PC-9 (cell line): ENCODE results near the gene TP53TG5. TPM values are rescaled to one million over a fixed set of nuclear protein-coding genes. Genes with fewer than 3 reads are reported as not detected.

Experiments
- BruUV-seq: library from RNA; stranded (reverse); fragments of 400-500 nt; replicated peaks from 2 replicates; lab custom pipeline; 2021; lab: Mats Ljungman, UMichigan
- CTCF ChIA-PET: fragments of 300-600 bp; sonication (Branson Sonifier 250); formaldehyde crosslinking; loops from one replicate; lab custom pipeline; 2022; ENCODE audit warnings: antibody characterized with exemption; lab: Charles Lee
- POLR2A ChIA-PET: fragments of 300-600 bp; sonication (Branson Sonifier 250); formaldehyde crosslinking; loops from one replicate; lab custom pipeline; 2022; ENCODE audit warnings: antibody characterized with exemption; ENCODE audit not compliant: unreplicated experiment; lab: Charles Lee
- DNase-seq, 2 experiments: peaks; one replicate each; pipeline versions ENCODE4 v3.0.0 to v3.0.0-alpha.2; 2015 to 2022; ENCODE audit warnings: mixed read lengths in 1 of 2
- H2AFZ ChIP-seq: fragments of 200-600 bp; sonication (generic); 2 replicates; pipeline ENCODE4 v1.8.1; 2017; ENCODE audit warnings: antibody characterized with exemption
- H3F3A ChIP-seq: fragments of 200-600 bp; sonication (generic); 2 replicates; pipeline ENCODE4 v1.8.1; 2017; ENCODE audit warnings: antibody characterized with exemption, mild to moderate bottlenecking, low read depth; ENCODE audit not compliant: insufficient read depth
- H3K27ac ChIP-seq: fragments of 200-600 bp; sonication (generic); 2 replicates; pipeline ENCODE4 v1.6.1; 2016; ENCODE audit warnings: mixed run types
- H3K27me3 ChIP-seq: fragments of 200-600 bp; sonication (generic); 2 replicates; pipeline ENCODE4 v1.6.1; 2016; ENCODE audit warnings: low read depth, mixed run types; ENCODE audit not compliant: insufficient read depth
- H3K36me3 ChIP-seq: fragments of 200-600 bp; sonication (generic); 2 replicates; pipeline ENCODE4 v1.6.1; 2016; ENCODE audit warnings: low read depth, mixed run types
- H3K4me1 ChIP-seq: fragments of 200-600 bp; sonication (generic); replicated peaks from 2 replicates; pipeline ENCODE4 v1.6.1; 2016; ENCODE audit warnings: mixed run types; ENCODE audit not compliant: insufficient read depth
- H3K4me2 ChIP-seq: fragments of 200-600 bp; sonication (generic); 2 replicates; pipeline ENCODE4 v1.6.1; 2017; ENCODE audit warnings: mixed run types
- H3K4me3 ChIP-seq: fragments of 200-600 bp; sonication (generic); 2 replicates; pipeline ENCODE4 v1.6.1; 2016; ENCODE audit warnings: mixed run types
- H3K79me2 ChIP-seq: fragments of 200-600 bp; sonication (generic); 2 replicates; pipeline ENCODE4 v1.6.1; 2017; ENCODE audit warnings: low read depth, mixed run types
- H3K9me2 ChIP-seq: fragments of 200-600 bp; sonication (generic); 2 replicates; pipeline ENCODE4 v1.8.1; 2017; ENCODE audit warnings: mild to moderate bottlenecking; ENCODE audit not compliant: insufficient read depth
- H3K9me3 ChIP-seq: fragments of 200-600 bp; sonication (generic); 2 replicates; pipeline ENCODE4 v1.8.1; 2016; ENCODE audit warnings: low read depth; ENCODE audit not compliant: insufficient read depth
- H4K20me1 ChIP-seq: fragments of 200-600 bp; sonication (generic); 2 replicates; pipeline ENCODE4 v1.8.1; 2017; ENCODE audit not compliant: insufficient read depth
- CTCF ChIP-seq: fragments of 200-600 bp; sonication (generic); conservative IDR thresholded peaks from 2 replicates; pipeline ENCODE4 v1.6.1; 2017; ENCODE audit warnings: mixed run types, antibody characterized with exemption, mild to moderate bottlenecking, moderate library complexity
- EZH2 ChIP-seq: fragments of 200-600 bp; sonication (generic); IDR thresholded peaks from 2 replicates; pipeline ENCODE4 v1.8.0; 2017; ENCODE audit warnings: antibody characterized with exemption, low read depth
- intact Hi-C: fragments of 100-400 bp; cut with micrococcal nuclease; formaldehyde crosslinking; loops from one replicate; pipeline ENCODE4 v1.10.0; 2022; ENCODE audit not compliant: unreplicated experiment
- total RNA-seq: library from RNA; stranded (reverse); gene quantifications from 2 replicates; pipeline ENCODE4 v1.2.3, GENCODE V29; 2021

Gene TP53TG5
- total RNA-seq, 1 experiment from 2014 or later: not detected

- H3K9me3 ChIP-seq: no peaks in the 10 kb centered on the region
- H2AFZ ChIP-seq: no peak overlapping the region
- BruUV-seq: no TSS peak
- no peak overlapping the region for H3K27ac ChIP-seq
- no peaks in the 10 kb centered on the region for H4K20me1 ChIP-seq
- POLR2A ChIA-PET: interaction anchor here (0.6 kb wide), 1 partner anchor 539 kb away, joined by 4 read pairs; no protein-coding TSS in a partner anchor
- H3K36me3 ChIP-seq: 0 out of 2 replicates have a peak, but pooled peaks cover 19% of the 10 kb centered on the region
- peak in 1 of 2 experiments; percentile 23 for DNase-seq
- CTCF ChIA-PET: interaction anchor here (0.6 kb wide), 1 partner anchor 14 kb away, joined by 3 read pairs; no protein-coding TSS in a partner anchor
- peaks cover 48% of the 10 kb centered on the region for H3F3A ChIP-seq
- no peak for TF ChIP-seq EZH2
- no peak for TF ChIP-seq CTCF
- peaks cover 24% of the 10 kb centered on the region for H3K79me2 ChIP-seq
- intact Hi-C loops: no loop called here
- H3K4me2 ChIP-seq: no peak overlapping the region
- H3K9me2 ChIP-seq: no peaks in the 10 kb centered on the region
- H3K4me1 ChIP-seq: peaks cover 39% of the 10 kb centered on the region
- no peaks in the 10 kb centered on the region for H3K27me3 ChIP-seq
- H3K4me3 ChIP-seq: no peak overlapping the region
Observed at GRCh38 chr20:45413479-45413878, 35.4 kb upstream of the TP53TG5 start.

- Histone ChIP-seq H3K9me2 (no peaks in the 10 kb centered on the region), H3K27ac (no peak overlapping the region), H3F3A (peaks cover 51% of the 10 kb centered on the region), H3K79me2 (peaks cover 22% of the 10 kb centered on the region), H2AFZ (no peak overlapping the region), H3K4me3 (no peak overlapping the region), H3K9me3 (no peaks in the 10 kb centered on the region), H4K20me1 (no peaks in the 10 kb centered on the region), H3K27me3 (no peaks in the 10 kb centered on the region), H3K4me1 (peaks cover 32% of the 10 kb centered on the region), H3K4me2 (no peak overlapping the region), H3K36me3 (0 out of 2 replicates have a peak, but pooled peaks cover 20% of the 10 kb centered on the region)
- BruUV-seq: no TSS peak
- no peak for TF ChIP-seq EZH2
- TF ChIP-seq CTCF: no peak
- ChIA-PET CTCF (no interaction called here), POLR2A (no interaction called here)
- intact Hi-C loops: no loop called here
- no peak for DNase-seq
Observed at GRCh38 chr20:45412653-45413052, 34.5 kb upstream of the TP53TG5 start.

GRCh38 chr20:45410887-45411286 is 32.8 kb upstream of the TP53TG5 start:
- Histone ChIP-seq H3F3A (peaks cover 48% of the 10 kb centered on the region), H4K20me1 (no peaks in the 10 kb centered on the region), H3K36me3 (0 out of 2 replicates have a peak, but pooled peaks cover 20% of the 10 kb centered on the region), H3K9me3 (no peaks in the 10 kb centered on the region), H3K4me2 (no peak overlapping the region), H2AFZ (no peak overlapping the region), H3K9me2 (no peaks in the 10 kb centered on the region), H3K4me1 (peaks cover 25% of the 10 kb centered on the region), H3K4me3 (no peak overlapping the region), H3K27me3 (no peaks in the 10 kb centered on the region), H3K79me2 (peaks cover 17% of the 10 kb centered on the region), H3K27ac (no peak overlapping the region)
- intact Hi-C loops: no loop called here
- DNase-seq: peak in 1 of 2 experiments; percentile 56
- no TSS peak for BruUV-seq
- CTCF ChIA-PET: no interaction called here
- TF ChIP-seq EZH2 (no peak), CTCF (no peak)
- POLR2A ChIA-PET: interaction anchor here (0.7 kb wide), 1 partner anchor 310 kb away, joined by 3 read pairs; no protein-coding TSS in a partner anchor
